ENCODE measurements around the gene PPP4R2.

GRCh38 chr3:73045391-73045790 lies 48.8 kb downstream of the PPP4R2 start:
- no peak for TF ChIP-seq ZNF8 (CRISPR knock-in tag; IDR thresholded peaks at IDR 0.05)
- TF ChIP-seq, protein P1, sequence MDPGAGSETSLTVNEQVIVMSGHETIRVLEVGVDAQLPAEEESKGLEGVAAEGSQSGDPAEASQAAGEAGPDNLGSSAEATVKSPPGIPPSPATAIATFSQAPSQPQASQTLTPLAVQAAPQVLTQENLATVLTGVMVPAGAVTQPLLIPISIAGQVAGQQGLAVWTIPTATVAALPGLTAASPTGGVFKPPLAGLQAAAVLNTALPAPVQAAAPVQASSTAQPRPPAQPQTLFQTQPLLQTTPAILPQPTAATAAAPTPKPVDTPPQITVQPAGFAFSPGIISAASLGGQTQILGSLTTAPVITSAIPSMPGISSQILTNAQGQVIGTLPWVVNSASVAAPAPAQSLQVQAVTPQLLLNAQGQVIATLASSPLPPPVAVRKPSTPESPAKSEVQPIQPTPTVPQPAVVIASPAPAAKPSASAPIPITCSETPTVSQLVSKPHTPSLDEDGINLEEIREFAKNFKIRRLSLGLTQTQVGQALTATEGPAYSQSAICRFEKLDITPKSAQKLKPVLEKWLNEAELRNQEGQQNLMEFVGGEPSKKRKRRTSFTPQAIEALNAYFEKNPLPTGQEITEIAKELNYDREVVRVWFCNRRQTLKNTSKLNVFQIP (CRISPR knock-in tag; IDR thresholded peaks at IDR 0.05; ENCODE audit: borderline replicate concordance, low read depth): no peak

All from SK-N-SH treated with all-trans-retinoic acid at 6 μM for 48 hours (cell line).